Fibroblast of lung (primary cell): ENCODE results near the gene TPPP. TPM values are rescaled to one million over a fixed set of nuclear protein-coding genes. Genes with fewer than 3 reads are reported as not detected.

Experiments used
- DNase-seq, 2 donors: peaks; one replicate each; pipeline versions ENCODE4 v3.0.0 to v3.0.0-alpha.2; 2010; ENCODE audit warnings: low read depth in 2 of 2
- H2AFZ ChIP-seq: 2 replicates; pipeline ENCODE4 v1.5.1; 2012; ENCODE audit warnings: low read length, control low read depth, inconsistent platforms
- H3K27ac ChIP-seq: 2 replicates; pipeline ENCODE4 v1.5.1; 2011; ENCODE audit warnings: low read length, control low read depth; ENCODE audit not compliant: insufficient read depth
- H3K27me3 ChIP-seq: 2 replicates; pipeline ENCODE4 v1.5.1; 2011; ENCODE audit warnings: mild to moderate bottlenecking, low read length; ENCODE audit not compliant: control insufficient read depth, insufficient read depth
- H3K36me3 ChIP-seq: 2 replicates; pipeline ENCODE4 v1.5.1; 2011; ENCODE audit warnings: low read length; ENCODE audit not compliant: control insufficient read depth, insufficient read depth
- H3K4me1 ChIP-seq: 2 replicates; pipeline ENCODE4 v1.5.1; 2011; ENCODE audit warnings: low read length; ENCODE audit not compliant: control insufficient read depth, insufficient read depth; ENCODE audit errors: extremely low read depth
- H3K4me2 ChIP-seq: 2 replicates; pipeline ENCODE4 v1.5.1; 2011; ENCODE audit warnings: low read length, control low read depth; ENCODE audit not compliant: insufficient read depth; ENCODE audit errors: extremely low read depth
- H3K4me3 ChIP-seq, 4 experiments: fragments of 200-600 bp in 1 of 4; sonication (generic) in 1 of 4; replicated peaks in 1 of 4; 2 replicates each; pipeline ENCODE4 v1.5.1; 2011 to 2016; ENCODE audit warnings: low read length in 4 of 4, low read depth in 3 of 4, mild to moderate bottlenecking in 3 of 4, control low read depth in 2 of 4, inconsistent platforms in 1 of 4, mixed read lengths in 1 of 4; ENCODE audit not compliant: insufficient read depth in 1 of 4; ENCODE audit errors: control extremely low read depth in 1 of 4
- H3K79me2 ChIP-seq: 2 replicates; pipeline ENCODE4 v1.5.1; 2012; ENCODE audit warnings: mild to moderate bottlenecking, low read length, inconsistent platforms; ENCODE audit not compliant: control insufficient read depth, insufficient read depth
- H3K9ac ChIP-seq: 2 replicates; pipeline ENCODE4 v1.5.1; 2011; ENCODE audit warnings: mild to moderate bottlenecking, low read length, control low read depth; ENCODE audit not compliant: insufficient read depth
- H3K9me3 ChIP-seq: 2 replicates; pipeline ENCODE4 v1.5.1; 2012; ENCODE audit warnings: low read depth, low read length; ENCODE audit not compliant: control insufficient read depth, insufficient read depth
- H4K20me1 ChIP-seq: 2 replicates; pipeline ENCODE4 v1.5.1; 2011; ENCODE audit warnings: low read length; ENCODE audit not compliant: control insufficient read depth, insufficient read depth; ENCODE audit errors: extremely low read depth
- EZH2 ChIP-seq: IDR thresholded peaks from 2 replicates; pipeline ENCODE4 v1.5.1; 2012; ENCODE audit warnings: low read length, control low read depth, mild to moderate bottlenecking; ENCODE audit errors: missing control alignments
- polyA plus RNA-seq, 2 donors: library from polyadenylated mRNA; depleted of rRNA in 1 of 2; stranded (reverse) in 1 of 2; unstranded in 1 of 2; fragments of >200 nt; gene quantifications; 2 replicates each; pipeline ENCODE4 v1.2.1, GENCODE V29; 2011 to 2012; ENCODE audit warnings: missing spikeins in 1 of 2
- total RNA-seq: library from RNA; depleted of rRNA; stranded (reverse); fragments of >200 nt; gene quantifications from 2 replicates; pipeline ENCODE4 v1.2.1, GENCODE V29; 2014
- TF ChIP-seq, protein P1 (sequence below), 2 donors: IDR thresholded peaks in 1 of 2; conservative IDR thresholded peaks in 1 of 2; 1 replicate in 1 of 2; 2 replicates in 1 of 2; pipeline ENCODE4 v1.5.1; 2011 to 2012; ENCODE audit warnings: low read length in 2 of 2, control low read depth in 1 of 2, inconsistent platforms in 1 of 2, low read depth in 1 of 2, mild to moderate bottlenecking in 1 of 2

TPPP gene
- total and polyA plus RNA-seq, 2 donors (not counting 1 experiment from before 2014, with no cell fraction given): 0.06 to 0.17 TPM

- Histone ChIP-seq H3K4me1 (no peaks in the 10 kb centered on the region), H3K4me3 (no peak overlapping the region), H3K27me3 (no peaks in the 10 kb centered on the region), H3K79me2 (no peaks in the 10 kb centered on the region), H2AFZ (no peak overlapping the region), H4K20me1 (no peaks in the 10 kb centered on the region), H3K27ac (no peak overlapping the region), H3K36me3 (peaks cover 3% of the 10 kb centered on the region), H3K9ac (no peak overlapping the region), H3K9me3 (no peaks in the 10 kb centered on the region), H3K4me2 (no peak overlapping the region)
- no peak for DNase-seq
- TF ChIP-seq, protein P1, sequence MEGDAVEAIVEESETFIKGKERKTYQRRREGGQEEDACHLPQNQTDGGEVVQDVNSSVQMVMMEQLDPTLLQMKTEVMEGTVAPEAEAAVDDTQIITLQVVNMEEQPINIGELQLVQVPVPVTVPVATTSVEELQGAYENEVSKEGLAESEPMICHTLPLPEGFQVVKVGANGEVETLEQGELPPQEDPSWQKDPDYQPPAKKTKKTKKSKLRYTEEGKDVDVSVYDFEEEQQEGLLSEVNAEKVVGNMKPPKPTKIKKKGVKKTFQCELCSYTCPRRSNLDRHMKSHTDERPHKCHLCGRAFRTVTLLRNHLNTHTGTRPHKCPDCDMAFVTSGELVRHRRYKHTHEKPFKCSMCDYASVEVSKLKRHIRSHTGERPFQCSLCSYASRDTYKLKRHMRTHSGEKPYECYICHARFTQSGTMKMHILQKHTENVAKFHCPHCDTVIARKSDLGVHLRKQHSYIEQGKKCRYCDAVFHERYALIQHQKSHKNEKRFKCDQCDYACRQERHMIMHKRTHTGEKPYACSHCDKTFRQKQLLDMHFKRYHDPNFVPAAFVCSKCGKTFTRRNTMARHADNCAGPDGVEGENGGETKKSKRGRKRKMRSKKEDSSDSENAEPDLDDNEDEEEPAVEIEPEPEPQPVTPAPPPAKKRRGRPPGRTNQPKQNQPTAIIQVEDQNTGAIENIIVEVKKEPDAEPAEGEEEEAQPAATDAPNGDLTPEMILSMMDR (conservative IDR thresholded peaks at IDR 0.05 in 1 of 2, IDR thresholded peaks at IDR 0.05 in 1 of 2; ENCODE audit: low read depth in 1 of 2, low read length in 2 of 2): no peak
- no peak for TF ChIP-seq EZH2
Measured at GRCh38 chr5:622946-623522, 70.1 kb downstream of the TPPP start.

- DNase-seq: no peak
Measured at GRCh38 chr5:622359-622758, 70.8 kb downstream of the TPPP start.

GRCh38 chr5:621341-621761 is 71.8 kb downstream of the TPPP start:
- H3K4me3 ChIP-seq: no peak overlapping the region
- H3K27ac ChIP-seq: no peak overlapping the region
- H4K20me1 ChIP-seq: no peaks in the 10 kb centered on the region
- peaks cover 8% of the 10 kb centered on the region for H3K79me2 ChIP-seq
- no peak for TF ChIP-seq EZH2
- TF ChIP-seq, protein P1 (conservative IDR thresholded peaks at IDR 0.05 in 1 of 2, IDR thresholded peaks at IDR 0.05 in 1 of 2; ENCODE audit: low read depth in 1 of 2, low read length in 2 of 2): no peak
- H2AFZ ChIP-seq: no peak overlapping the region
- no peaks in the 10 kb centered on the region for H3K9me3 ChIP-seq
- no peaks in the 10 kb centered on the region for H3K4me1 ChIP-seq
- DNase-seq: no peak
- no peak overlapping the region for H3K9ac ChIP-seq
- H3K27me3 ChIP-seq: no peaks in the 10 kb centered on the region
- peaks cover 4% of the 10 kb centered on the region for H3K36me3 ChIP-seq
- H3K4me2 ChIP-seq: no peak overlapping the region

More at GRCh38 chr5:622359-622758, 70.8 kb downstream of the TPPP start:
- H3K27me3 ChIP-seq: no peaks in the 10 kb centered on the region
- H4K20me1 ChIP-seq: no peaks in the 10 kb centered on the region
- no peak for TF ChIP-seq EZH2
- TF ChIP-seq, protein P1 (conservative IDR thresholded peaks at IDR 0.05 in 1 of 2, IDR thresholded peaks at IDR 0.05 in 1 of 2; ENCODE audit: low read depth in 1 of 2, low read length in 2 of 2): no peak
- H3K4me1 ChIP-seq: no peaks in the 10 kb centered on the region
- H2AFZ ChIP-seq: no peak overlapping the region
- H3K9me3 ChIP-seq: no peaks in the 10 kb centered on the region
- H3K27ac ChIP-seq: no peak overlapping the region
- peaks cover 3% of the 10 kb centered on the region for H3K36me3 ChIP-seq
- no peak overlapping the region for H3K4me2 ChIP-seq
- H3K4me3 ChIP-seq: no peak overlapping the region
- H3K9ac ChIP-seq: no peak overlapping the region
- peaks cover under 1% of the 10 kb centered on the region for H3K79me2 ChIP-seq
